HG03280 (cell line): ENCODE results near the gene DTD1.

Source experiments
- ATAC-seq: cut with Tn5 transposase; IDR thresholded peaks from one replicate; pipeline ENCODE4 v1.9.1; 2021; ENCODE audit warnings: mild to moderate bottlenecking, moderate library complexity; ENCODE audit not compliant: unreplicated experiment

DTD1 gene

DNA sequence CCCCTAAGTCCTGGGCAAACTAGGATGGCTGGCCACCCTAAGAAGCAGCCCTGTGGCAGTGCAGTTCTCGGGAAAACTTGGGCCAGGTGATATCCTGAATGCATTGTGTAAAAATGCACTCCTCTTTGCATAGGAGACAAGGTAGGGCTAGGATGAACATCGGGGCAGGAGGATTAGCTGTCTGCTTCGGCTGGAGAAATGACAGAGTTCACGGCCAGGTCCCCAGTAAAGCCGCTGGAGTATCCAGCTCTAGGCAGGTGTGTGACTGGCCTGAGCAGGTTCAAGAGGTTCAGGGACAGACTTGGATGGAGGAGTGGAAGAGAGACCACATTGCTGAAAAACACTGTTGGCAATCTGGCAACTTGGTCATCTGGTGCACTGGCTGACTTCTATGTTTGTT is 26.4 kb downstream of the DTD1 start:
- ATAC-seq = no peak

DNA sequence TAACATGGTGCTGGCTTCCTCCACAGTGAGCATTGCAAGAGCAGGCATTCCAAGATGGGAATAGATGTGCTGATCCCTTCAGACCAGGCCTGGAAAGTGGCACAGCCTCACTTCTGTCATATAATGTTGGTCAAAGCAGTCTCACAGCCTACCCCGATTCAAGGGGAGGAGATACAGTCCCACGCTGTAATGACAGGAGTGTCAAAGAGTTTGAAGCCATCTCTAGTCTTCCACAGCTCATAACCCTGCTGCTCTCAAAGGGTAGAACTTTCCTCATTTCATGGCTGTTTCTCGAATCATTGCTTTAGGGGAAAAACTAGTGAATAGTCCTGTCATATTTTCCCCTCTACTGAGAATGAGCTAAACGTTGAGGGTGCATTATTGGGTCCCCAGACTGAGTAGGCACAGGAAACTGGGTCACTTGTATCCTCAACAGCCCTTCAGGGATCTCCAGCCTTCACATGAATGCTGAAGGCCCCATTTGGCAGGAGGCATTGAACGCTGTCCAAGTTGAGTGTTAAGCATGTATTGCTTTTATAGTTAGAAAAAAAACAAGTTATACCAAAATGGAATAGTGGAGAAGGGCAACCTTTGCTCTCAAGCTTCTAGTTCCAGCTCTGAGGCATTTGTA is 27.3 kb downstream of the DTD1 start:
- ATAC-seq = no peak

DNA sequence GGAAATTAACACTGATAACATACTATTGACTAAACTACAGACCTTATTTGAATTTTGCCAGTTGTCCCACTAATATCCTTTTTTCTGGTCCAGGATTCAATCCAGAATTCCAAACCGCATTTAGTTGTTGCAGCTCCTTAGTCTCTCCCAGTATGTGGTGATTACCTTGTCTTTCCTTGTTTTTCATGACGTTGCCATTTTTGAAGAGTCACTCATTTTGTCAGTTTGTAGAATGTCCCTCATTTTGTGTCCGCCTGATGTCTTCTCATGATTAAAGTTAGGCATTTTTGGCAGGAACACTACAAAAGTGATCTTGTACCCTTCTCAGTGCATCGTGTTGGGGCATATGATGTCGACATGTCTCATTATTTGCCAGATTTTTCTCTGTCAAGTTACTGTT is 33.1 kb downstream of the DTD1 start:
- ATAC-seq = no peak

DNA sequence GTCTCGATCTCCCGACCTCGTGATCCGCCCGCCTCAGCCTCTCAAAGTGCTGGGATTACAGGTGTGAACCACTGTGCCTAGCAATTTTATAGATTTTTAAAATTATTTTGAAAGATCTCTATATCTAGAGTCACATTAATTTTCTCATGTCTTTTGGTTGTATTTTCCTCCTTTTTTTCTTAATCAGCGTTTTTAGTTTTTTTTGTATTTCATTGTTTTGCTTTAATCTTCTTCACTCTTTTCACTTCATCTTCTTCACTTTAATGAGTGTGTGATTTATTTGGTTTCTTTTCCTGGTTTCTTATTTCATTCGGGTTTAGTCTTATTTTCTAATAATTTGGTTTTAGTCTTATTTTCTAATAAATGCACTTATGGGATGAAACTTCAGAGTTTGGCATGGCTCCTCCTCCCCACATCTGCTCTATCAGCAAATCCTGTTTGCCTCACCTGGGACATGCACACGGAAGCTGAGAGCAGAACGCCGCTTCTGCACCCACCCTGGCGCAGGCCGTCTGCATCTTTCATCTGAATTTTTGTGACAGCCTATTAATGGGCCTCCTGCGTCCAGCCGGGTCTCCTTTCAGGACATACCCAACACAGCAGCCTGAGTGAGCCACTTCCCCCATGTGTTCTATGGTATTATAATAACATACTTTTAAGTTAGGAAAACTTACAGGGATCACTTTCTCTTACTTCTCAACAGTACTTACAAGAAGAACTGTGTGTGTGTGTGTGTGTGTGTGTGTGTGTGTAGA is 35.5 kb downstream of the DTD1 start:
- no peak for ATAC-seq

DNA sequence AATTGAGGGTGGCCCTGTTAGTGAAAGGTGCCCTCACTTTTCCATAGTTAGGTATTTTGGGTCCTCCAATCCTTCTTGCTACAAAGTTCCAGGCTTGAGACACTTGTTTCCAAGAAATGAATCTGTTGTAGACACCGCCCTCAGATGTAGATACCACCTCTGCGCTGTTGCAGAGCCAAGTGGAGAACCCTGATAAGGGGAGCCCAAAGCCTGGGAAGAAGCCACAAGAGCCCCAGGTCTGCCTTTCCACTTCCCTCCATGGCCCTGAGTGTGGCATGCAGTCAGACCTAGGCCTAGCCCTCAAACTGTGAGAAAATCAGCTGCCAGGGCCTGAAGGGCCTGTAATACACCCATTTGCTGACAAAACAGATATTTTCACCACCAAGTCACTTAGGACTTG is 37.1 kb downstream of the DTD1 start:
- no peak for ATAC-seq

DNA sequence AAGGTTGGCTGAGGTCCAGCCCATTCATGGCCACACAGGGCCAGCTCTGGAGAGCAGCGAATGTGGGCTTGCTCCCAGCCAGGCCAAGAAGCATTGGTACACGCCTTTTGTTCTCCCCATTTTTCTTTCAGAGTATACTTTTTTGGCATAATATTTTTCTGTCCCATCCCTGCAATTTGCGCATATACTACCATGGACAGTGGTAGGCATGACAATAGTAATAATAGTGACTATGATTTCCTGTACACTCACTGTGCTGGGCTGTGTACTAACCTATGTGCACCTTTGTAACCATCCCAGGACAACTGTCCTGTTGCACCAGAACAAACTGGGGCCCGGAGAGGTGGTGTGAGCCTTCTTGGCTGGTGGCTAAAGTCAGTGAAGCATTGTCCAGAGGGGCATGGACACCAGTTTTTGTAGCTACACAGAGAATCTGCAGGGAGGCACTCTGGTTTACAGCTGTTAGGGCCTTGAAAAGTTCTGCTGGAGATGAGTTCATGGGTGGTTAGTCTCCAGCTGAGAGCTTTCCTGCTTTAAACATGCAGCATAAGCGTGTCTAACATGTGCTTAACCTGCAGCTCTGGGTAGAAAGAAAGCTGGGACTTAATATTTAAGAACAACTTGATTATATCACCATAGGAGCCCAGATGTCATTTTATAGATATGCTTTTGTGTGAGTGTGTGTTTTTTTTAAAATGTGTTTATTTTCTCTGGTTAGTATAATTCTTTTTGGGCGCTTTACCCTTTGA is 38.2 kb downstream of the DTD1 start:
- no peak for ATAC-seq

DNA sequence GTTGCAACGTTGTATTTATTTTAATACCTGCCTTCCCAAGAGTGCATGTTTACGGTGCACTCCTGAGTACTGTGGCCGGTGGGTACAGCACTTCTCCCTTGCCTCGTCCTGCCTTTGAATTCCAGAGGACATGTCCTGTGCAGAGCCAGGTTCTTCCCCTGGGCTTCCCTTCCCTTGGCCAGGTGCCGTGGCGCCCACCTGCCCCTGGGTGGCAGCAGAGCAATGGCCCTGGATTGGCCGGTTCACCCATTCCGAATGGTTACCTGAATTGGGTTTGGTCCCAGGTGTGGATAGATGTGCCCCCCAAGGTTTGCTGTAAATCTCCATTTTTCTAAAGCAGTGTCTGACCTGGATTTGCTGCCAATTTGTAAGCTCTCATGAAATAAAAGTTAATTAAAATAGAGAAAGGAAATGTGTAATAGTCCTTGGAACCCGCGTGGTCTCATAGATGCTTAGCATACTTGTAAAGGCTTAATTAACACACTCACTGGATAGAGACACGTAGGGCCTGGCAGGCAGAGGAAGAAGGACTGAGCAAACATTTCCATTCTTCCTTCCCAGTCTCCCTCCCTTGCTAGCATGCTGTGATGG is 40.6 kb downstream of the DTD1 start:
- ATAC-seq = no peak

DNA sequence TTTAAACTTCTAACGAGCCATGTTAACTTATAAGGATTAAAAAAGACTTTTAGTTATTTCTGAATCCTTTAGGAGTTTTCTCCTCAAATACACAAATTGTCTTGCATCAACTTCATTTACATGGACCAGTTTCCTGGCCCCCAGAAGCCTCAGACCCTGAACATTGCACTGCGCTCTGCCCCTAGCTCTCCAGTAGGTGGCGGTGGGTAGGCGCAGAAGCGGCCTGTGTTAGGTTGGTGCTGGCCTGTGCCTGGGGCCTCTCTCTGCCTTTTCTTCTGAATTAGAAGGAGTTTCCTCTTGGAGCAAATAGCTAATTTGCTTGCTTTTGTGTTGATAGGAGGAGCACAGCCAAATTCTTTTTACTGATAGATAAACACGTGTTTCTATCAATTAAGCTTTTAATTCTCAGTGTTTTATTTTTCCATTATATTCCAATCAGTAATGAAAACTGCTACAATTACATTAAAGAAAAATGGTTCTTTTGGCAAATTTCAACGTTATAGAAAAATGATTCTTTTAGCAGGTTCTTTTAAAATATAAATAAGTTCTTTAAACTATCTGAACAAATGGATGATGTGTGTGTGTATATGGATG is 44.4 kb downstream of the DTD1 start:
- ATAC-seq = peak; percentile 83

DNA sequence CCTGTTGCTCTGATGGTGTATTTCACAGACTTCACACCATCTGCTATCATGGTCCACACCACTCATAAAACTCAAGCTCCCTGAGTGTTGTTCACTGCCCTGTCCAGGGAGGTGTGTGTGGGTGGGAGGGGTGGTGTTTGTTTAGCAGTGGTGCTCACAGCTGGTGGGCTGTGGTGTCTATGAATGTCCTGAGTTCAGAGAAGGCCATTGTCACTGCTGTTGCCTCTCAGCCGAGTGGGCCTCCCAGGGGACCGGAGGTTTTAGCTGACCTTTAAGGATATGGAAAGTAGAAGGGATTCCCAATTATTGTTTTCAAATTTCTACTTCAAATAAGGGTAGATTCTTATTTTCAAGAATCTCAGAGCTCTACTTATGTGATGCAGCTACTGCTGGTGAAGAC is 45.6 kb downstream of the DTD1 start:
- no peak for ATAC-seq

DNA sequence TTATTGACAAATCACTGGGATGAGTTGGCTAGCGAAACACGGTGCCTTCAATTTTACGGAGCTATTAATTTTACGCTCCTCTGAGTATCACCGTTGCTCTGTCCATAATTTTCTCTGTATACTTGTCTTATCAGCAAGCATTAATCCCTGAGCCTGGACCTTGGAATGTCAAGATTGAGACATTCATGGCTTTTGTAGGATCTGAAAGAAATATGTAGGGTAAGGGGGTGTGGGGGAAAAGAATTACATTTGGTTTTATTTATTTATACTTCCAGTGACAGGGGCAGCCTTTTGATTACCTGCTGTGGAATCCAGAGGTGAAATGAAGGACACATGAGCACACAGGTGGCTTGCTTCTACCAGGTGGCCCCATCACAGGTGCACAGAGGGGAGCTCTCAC is 46.6 kb downstream of the DTD1 start:
- ATAC-seq = no peak

DNA sequence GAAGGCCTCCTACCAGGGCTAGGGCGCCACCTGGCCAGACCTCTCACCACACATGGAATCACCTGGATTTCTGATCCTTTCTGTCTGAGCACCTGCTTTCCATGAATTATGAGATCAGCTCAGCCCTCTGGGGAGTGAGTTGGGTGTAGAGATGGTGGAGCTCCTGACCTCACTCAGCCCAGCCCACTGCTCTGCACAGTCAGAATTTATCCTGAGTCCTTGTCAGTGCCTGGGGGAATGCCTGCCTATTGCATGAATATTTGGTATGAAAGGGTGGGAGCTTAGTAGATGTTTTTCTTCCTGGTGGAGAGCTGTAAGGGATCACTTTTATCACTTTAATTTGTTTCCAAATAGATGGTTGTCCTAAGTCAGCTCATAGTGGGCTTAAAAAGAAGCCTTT is 47.5 kb downstream of the DTD1 start:
- no peak for ATAC-seq

DNA sequence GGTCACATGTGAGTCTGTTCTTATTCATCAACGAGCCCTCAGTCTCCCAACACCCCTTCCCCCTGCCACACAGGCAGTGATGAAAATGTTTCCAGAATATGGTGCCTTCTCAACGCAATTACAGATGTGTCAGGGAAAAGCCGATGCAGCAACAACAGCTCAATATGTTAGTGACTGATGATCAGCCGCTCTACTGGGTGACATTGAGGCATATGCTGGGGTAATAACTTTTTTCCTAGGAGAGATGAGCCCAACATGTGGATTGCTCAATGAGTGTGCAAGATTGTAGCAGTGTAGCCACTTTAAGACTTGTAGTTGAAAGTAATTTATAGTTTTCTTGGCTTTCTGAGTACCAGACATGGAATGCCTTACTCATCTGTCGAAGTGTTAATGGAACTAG is 49.4 kb downstream of the DTD1 start:
- ATAC-seq = no peak

DNA sequence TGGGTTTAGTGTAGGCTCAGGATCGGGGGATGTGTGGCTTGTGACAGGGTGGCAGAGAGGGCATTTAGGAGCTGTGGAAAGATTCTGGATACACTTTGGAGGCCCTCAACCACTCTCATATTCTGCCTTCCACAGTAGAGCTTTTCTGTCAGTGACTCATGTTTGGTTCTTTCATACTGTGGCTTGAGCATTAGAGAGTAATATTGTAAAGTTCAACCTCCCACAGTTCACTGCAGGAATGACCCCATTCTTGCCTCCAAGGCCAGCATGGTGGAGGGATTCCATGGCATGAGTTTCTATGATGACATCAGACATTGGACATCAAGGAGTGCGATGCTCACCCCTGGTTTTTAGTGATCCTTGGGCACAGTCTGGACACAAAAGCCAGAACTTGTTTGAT is 50.9 kb downstream of the DTD1 start:
- ATAC-seq = no peak

DNA sequence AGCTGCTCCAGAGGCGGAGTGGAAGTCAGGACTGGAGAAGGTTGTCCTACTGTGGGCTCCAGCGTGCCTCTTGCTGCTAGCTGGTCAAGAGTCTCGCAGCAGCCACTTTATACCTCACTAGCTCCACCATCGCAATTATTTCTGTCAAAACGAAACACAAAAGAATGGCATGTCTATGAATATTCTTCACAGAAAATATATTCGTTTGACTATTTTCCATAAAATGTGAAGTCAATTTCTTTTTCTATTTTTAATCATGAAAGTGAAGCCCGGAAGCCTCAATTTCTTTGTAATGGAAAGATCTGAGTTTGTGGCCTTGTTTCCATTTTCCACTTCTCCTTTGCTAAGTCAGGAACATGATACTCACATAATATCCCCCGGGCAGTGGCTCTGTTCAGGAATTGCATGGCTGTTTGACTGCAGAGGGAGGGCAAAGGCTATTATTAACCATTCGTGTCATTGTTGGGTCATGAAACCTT is 51.7 kb downstream of the DTD1 start:
- ATAC-seq = no peak

DNA sequence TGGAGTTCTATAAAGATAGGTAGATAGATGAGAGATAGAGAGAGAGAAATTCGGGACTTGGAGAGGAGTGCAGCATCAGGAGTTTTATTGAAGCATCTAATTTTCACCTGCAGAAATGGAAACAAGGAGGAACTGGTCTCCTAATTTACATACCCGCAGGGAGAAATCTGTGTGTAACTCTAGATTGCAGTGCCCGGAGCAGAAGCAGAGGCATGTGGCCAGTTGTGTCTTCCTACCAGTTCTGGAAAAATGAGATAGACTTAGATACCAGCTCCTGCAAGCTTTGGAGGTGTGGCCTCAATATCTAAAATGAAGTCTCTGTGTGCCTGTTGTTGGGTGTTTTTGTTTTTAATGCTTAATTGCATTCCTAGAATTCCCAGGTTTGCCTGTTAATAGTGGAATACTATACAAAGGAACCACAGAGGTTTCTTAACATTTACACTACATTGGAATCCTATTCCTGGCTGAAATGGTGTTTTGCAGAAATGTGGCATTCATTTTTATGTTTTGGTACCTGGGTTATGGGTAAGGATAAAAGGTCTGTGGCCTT is 57.4 kb downstream of the DTD1 start:
- ATAC-seq = no peak

DNA sequence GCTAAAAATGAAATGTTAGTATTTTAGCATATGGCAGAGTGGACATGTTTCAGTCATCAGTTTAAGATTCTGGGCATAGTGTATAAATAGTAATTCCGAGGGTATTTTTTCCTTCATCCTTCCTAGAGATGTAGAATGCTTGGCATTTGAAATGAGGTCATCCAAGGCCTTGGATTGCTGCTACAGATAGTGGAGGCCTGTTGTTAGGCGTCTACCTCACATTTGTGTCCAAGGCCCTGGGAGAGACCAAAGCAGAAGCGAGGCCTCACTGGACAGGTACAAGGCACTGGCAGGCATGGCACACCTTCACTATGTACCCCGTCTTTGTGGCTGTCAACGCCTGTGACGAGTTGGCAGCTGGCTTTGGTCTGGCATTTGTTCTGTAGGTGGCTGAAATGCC is 58.0 kb downstream of the DTD1 start:
- no peak for ATAC-seq

DNA sequence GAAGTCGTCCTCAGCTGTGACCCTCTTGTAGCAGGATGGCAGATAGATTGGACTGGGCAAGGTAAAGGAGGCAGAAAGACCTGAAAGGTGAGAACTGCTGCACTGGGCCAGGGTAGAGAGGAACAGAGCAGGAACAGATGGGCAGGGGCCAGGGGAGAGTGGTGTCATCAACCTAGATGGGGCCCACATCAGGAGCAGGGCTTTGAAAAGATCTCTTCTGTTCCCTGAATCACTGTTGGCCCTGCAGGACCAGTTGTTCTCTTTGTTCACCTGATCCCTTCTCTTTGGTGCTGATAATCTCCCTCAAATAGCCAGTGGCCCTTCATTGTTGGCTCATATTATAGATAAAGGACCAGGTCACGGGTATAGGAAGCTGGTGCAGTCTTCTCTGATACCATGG is 59.9 kb downstream of the DTD1 start:
- ATAC-seq = no peak

DNA sequence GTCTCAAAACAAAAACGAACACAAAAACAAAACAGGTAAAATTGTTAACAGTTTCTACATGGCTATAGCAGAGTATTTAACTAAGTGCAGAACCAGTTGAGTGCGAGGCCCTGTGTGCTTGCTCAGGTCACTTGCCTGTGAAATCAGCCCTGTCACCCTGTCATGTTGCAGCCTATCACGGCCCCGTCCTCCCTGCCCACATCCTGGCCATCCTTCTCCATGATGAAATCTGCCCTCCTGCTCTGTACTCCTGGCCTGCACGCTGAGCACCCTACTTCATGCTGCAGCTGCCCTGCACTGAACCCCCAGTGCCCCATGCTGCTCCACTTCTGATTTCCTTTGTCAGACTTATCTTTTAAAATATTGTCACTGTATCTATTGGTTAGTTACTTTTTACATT is 62.4 kb downstream of the DTD1 start:
- ATAC-seq = no peak

DNA sequence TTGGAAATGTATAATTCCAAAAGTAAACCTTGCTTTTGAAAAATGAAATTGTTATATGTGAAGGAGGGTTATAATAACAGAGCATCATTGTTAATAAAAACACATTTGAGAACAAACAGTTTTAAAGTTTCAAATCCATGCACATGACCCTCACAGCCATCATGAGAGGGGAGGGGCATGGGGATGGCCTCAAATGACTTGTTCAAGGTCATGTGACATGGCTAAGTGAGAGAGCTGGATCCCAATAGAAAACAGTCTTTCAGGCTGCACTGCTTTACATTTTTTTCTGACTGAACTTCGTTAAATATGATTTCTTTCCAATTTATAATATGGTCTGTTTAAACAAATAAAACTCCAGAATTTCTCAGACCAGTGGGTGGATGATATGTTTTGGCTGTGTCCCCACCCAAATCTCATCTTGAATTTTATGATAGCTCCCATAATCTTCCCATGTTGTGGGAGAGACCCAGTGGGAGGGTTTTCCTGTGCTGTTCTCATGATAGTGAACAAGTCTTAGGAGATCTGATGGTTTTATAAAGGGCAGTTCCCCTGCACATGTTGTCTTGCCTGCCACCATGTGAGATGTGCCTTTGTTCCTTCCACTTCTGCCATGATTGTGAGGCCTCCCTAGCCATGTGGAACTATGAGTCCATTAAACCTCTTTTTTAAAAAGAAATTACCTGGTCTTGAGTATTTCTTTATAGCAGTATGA is 66.0 kb downstream of the DTD1 start:
- ATAC-seq = no peak

DNA sequence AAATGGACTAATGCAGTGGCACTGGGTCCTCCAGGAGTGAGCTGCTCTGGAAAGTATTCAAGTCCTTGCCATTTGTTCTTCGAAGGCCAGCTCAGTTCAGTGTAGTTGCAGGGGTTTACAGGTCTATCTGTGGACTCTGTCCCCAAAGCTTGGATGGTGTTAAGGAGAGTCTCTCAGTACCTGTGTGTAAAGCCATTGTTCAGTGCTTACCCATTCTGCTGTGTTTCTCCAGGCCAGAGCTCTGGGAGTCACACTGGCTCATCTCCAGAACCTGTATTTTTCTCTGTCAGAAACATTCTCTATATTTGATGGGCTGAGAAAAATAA is 66.6 kb downstream of the DTD1 start:
- no peak for ATAC-seq

DNA sequence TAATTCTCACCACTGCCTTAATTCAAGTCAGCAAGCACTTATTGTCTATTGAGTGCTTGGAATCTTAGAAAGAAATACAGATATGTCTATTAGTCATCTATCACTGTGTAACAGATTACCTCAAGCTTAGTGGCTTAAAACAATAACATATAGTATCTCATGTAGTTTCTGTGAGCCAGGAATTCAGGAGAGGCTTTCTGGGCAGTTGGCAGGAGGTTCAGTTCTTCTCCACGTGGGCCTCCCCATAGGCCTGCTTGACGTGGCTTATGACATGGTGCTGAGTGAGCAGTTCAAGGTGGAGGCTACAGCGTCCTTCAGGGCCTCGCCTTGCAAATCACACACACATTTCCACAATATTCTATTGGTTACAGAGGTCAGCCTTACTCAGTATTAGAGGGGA is 69.7 kb downstream of the DTD1 start:
- no peak for ATAC-seq
